Mesodermal cell (in vitro differentiated cells): ENCODE results near the gene PPARD.

ENCODE experiments used
- H3K27ac ChIP-seq: 2 replicates; pipeline ENCODE4 v1.7.0; 2013; ENCODE audit warnings: mild to moderate bottlenecking, low read depth, low read length, moderate library complexity; ENCODE audit not compliant: severe bottlenecking
- H3K36me3 ChIP-seq: 2 replicates; pipeline ENCODE4 v1.7.1; 2013; ENCODE audit warnings: mild to moderate bottlenecking, low read length, moderate library complexity; ENCODE audit not compliant: control insufficient read depth, insufficient read depth
- H3K4me1 ChIP-seq: one replicate; pipeline ENCODE4 v1.7.1; 2013; ENCODE audit warnings: mild to moderate bottlenecking, low read length; ENCODE audit not compliant: insufficient read depth, control insufficient read depth, poor library complexity, severe bottlenecking
- H3K4me3 ChIP-seq: 2 replicates; pipeline ENCODE4 v1.7.0; 2013; ENCODE audit warnings: low read length, control low read depth, mild to moderate bottlenecking; ENCODE audit not compliant: insufficient read depth, poor library complexity, severe bottlenecking; ENCODE audit errors: extremely low read depth
- H3K9me3 ChIP-seq: 2 replicates; pipeline ENCODE4 v1.7.1; 2013; ENCODE audit warnings: mild to moderate bottlenecking, low read length, moderate library complexity; ENCODE audit not compliant: control insufficient read depth
- WGBS, 2 experiments: methylation state at CpG; one replicate each; pipeline ENCODE4 v1.1.5; 2013; ENCODE audit warnings: missing lambda C conversion rate in 2 of 2; ENCODE audit not compliant: insufficient coverage in 2 of 2; 5-methylcytosine and 5-hydroxymethylcytosine counted together

PPARD gene

GRCh38 chr6:35370785-35371493 is 28.6 kb downstream of the PPARD start:
- Histone ChIP-seq H3K9me3 (no peaks in the 10 kb centered on the region), H3K4me3 (no peak overlapping the region), H3K27ac (no peak overlapping the region), H3K4me1 (peaks cover 29% of the 10 kb centered on the region), H3K36me3 (peaks cover 3% of the 10 kb centered on the region)
- WGBS, 2 experiments: 92 to 95% methylated on average over 8 of the region's 9 CpGs

DNA sequence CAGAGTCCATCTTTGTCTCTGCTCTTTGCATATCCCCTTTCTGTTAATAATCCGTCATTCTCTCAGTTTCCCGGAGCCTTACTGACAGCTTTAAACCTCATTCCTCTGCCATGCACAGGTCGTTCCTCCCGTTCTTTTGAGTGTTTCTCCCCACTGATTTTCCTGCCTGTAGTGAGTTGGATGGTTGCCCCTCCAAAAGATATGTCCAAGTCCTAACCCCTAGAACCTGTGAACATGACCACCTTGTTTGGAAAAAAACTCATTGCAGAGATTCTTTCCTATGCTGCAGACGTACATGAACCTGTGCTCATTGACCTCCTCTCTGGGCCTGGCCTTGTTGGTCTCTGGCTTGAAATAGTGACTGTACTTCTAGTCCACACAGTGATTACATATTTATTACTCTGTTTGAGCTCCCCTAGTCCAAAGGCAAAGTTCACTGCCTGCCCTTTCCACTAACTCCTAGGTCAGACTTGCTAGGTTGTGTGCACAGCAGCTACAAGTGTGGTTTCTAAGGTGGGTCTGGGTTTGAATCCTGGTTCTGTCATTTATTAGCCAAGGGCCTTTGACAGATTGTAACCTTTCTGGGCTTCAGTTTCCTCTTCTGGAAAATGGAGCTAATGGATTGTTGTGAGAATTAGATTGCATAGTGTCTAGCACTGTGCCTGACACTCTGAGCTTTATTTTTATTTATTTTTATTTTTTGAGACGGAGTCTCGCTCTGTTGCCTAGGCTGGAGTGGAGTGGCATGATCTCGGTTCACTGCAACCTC is 29.3 kb downstream of the PPARD start:
- Histone ChIP-seq H3K27ac (no peak overlapping the region), H3K36me3 (peaks cover 3% of the 10 kb centered on the region), H3K4me3 (no peak overlapping the region), H3K4me1 (peaks cover 29% of the 10 kb centered on the region), H3K9me3 (no peaks in the 10 kb centered on the region)
- WGBS, 2 experiments: 89 to 98% methylated on average over 6 to 8 of the region's 8 CpGs

DNA sequence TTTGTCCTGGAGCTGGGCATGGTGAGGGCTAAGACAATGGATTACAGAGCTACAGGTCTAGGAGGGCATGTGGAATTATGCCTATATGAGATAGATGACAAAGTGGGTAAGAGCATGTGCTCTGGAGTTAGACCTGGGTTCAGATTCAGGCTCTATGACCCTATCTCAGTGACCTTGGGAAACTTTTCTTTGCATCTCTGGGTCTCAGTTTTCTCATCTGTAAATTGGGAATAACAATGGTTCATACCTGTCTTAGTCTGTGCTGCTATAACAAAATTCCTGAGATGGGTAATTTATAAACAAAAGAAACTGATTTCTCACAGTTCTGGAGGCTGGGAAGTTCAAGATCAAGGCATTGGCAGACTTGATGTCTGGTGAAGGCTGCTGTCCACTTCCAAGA is 30.3 kb downstream of the PPARD start:
- Histone ChIP-seq H3K9me3 (no peaks in the 10 kb centered on the region), H3K4me3 (no peak overlapping the region), H3K4me1 (peaks cover 24% of the 10 kb centered on the region), H3K27ac (no peak overlapping the region), H3K36me3 (peaks cover 3% of the 10 kb centered on the region)

- H3K4me3 ChIP-seq: no peak overlapping the region
- H3K4me1 ChIP-seq: no peaks in the 10 kb centered on the region
- peaks cover 3% of the 10 kb centered on the region for H3K36me3 ChIP-seq
- H3K27ac ChIP-seq: no peak overlapping the region
- 80 to 100% methylated on average over 1 to 2 of the region's 2 CpGs for WGBS, 2 experiments
- H3K9me3 ChIP-seq: no peaks in the 10 kb centered on the region
These were observed 33.9 kb downstream of the PPARD start for GRCh38 chr6:35376281-35376680.

GRCh38 chr6:35377002-35377401 is 34.6 kb downstream of the PPARD start:
- Histone ChIP-seq H3K4me3 (no peak overlapping the region), H3K4me1 (no peaks in the 10 kb centered on the region), H3K27ac (no peak overlapping the region), H3K36me3 (no peaks in the 10 kb centered on the region), H3K9me3 (no peaks in the 10 kb centered on the region)
- WGBS, 2 experiments: 89 to 100% methylated on average over 2 to 3 of the region's 7 CpGs

GRCh38 chr6:35378261-35378660 is 35.9 kb downstream of the PPARD start:
- H3K4me1 ChIP-seq: no peaks in the 10 kb centered on the region
- H3K4me3 ChIP-seq: no peak overlapping the region
- H3K36me3 ChIP-seq: peaks cover 6% of the 10 kb centered on the region
- H3K27ac ChIP-seq: no peak overlapping the region
- WGBS, 2 experiments: 100% methylated on average over 1 of the region's 2 CpGs
- no peaks in the 10 kb centered on the region for H3K9me3 ChIP-seq

GRCh38 chr6:35381132-35381531 is 38.8 kb downstream of the PPARD start:
- H3K9me3 ChIP-seq: no peaks in the 10 kb centered on the region
- no peaks in the 10 kb centered on the region for H3K4me1 ChIP-seq
- no peak overlapping the region for H3K4me3 ChIP-seq
- H3K36me3 ChIP-seq: peaks cover 6% of the 10 kb centered on the region
- no peak overlapping the region for H3K27ac ChIP-seq
- 93 to 100% methylated on average over 3 to 5 of the region's 6 CpGs for WGBS, 2 experiments

- H3K4me3 ChIP-seq: no peak overlapping the region
- H3K27ac ChIP-seq: no peak overlapping the region
- 89 to 97% methylated on average over 3 of the region's 6 CpGs for WGBS, 2 experiments
- no peaks in the 10 kb centered on the region for H3K9me3 ChIP-seq
- peaks cover 6% of the 10 kb centered on the region for H3K36me3 ChIP-seq
- no peaks in the 10 kb centered on the region for H3K4me1 ChIP-seq
These were observed 39.7 kb downstream of the PPARD start for GRCh38 chr6:35382015-35382414.

GRCh38 chr6:35385457-35386202 is 43.3 kb downstream of the PPARD start:
- Histone ChIP-seq H3K27ac (no peak overlapping the region), H3K9me3 (no peaks in the 10 kb centered on the region), H3K4me1 (no peaks in the 10 kb centered on the region), H3K4me3 (no peak overlapping the region), H3K36me3 (peaks cover 6% of the 10 kb centered on the region)
- WGBS, 2 experiments: 94 to 95% methylated on average over 11 to 12 of the region's 14 CpGs

- Histone ChIP-seq H3K4me3 (no peak overlapping the region), H3K4me1 (peaks cover 5% of the 10 kb centered on the region), H3K27ac (no peak overlapping the region), H3K36me3 (peaks cover 6% of the 10 kb centered on the region), H3K9me3 (no peaks in the 10 kb centered on the region)
- WGBS, 2 experiments: 67 to 86% methylated on average over 3 of the region's 4 CpGs
These were observed 44.6 kb downstream of the PPARD start for GRCh38 chr6:35386989-35387388.
